ENCODE data around the gene PLCXD3.
"Not testable (repeated sequence)": the region's sequence is repeated elsewhere in the genome, so short reads cannot be mapped to it uniquely, and the experiment has no call there.

PLCXD3 gene

DNA sequence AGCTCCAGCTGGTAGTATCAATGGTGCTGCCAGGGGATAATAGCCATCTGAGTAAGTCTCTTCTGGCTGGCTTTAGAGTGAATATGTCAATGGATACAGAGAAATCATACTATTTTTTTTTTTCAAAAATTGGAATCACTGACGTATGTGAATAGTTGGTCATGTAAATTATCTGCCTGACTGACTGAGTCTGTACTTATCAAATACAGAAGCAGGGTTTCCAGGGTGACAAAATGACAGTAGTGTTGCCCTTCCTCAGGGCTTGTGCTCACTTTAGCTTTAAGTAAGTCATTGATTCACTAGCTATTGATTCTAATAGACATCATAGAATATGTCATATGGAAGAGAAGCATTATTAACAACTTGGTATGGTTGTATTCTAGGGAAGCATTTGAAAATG is 171.1 kb downstream of the PLCXD3 start:
- DNase-seq = no peak

DNA sequence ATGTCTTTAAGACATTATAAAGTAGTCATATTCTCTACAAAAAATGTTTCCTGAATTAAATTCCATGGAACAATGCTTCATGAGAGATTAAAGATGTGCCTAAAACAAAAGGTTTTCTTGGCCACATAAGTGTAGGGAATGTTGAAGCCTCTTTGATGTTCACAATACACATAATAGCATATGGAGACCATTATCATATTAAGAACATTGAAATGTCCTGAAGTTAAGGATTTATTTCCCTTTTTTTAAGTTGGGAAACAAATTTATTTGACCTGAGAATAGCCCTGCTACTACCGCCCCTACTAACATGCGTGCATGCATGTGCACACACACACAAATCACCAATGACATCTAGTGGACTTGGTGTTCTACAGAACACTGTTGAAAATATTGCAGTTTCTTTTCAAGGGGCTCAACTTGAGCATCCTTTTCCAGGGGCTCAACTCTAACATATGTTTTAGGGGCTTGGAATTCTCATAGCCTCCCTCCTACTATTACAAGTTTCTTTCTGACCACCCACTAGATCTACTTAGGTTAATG is 172.2 kb downstream of the PLCXD3 start:
- no peak for DNase-seq

DNA sequence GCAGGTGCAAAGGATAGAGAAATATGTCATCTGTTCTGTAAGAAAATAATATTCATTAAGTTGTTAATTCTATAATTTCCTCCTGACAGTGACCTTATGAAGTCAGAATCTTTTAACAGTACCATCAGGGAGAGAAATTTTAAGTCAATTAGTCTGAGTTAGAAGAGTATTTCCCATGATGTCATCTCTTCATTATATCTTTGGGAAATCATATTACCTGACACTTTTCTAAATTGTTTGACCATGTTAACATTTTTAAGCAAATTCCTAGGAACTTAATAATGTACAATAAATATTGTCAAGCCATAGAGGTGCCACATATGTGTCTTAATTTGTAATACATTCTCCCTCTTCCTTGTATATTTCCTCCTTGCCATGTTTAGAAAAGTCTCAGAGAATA is 172.7 kb downstream of the PLCXD3 start:
- DNase-seq = no peak

DNA sequence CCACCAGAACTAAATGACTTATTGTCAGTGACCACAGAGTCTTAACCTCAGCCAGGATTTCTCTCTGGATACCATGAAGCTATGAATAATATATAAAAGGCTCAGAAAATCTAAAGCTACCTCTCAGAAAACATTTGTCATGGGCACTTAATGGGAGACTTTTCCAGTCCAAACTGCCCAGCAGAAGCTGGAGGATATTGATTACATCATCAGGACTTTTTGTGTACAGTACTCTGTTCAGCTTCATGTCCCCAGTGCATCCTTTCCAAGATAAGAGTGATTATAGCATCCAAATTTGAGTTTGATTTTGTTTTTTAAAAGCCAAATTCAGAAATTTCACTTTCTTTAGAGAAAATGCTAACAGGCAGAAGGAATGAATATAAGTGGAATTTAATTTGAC is 173.2 kb downstream of the PLCXD3 start:
- DNase-seq = no peak

DNA sequence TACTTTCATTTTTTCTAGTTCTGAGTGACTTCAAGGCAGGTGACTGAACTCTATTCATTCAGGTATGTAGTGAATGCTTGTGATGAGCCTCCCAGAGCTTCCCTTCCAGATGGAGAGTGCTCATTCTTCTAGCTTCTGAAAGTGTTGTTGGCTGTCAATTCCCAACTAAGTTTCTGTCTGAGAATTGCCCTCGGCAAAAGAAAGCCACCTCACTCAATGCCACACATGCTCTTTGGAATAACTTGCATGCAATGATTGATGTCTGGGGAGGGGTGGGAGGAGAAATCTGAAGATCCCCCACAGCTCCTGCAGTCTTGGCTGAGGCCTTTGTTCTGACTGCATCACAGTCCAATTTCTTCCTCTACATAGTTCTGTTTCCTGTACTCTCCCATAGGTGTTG is 173.9 kb downstream of the PLCXD3 start:
- no peak for DNase-seq

DNA sequence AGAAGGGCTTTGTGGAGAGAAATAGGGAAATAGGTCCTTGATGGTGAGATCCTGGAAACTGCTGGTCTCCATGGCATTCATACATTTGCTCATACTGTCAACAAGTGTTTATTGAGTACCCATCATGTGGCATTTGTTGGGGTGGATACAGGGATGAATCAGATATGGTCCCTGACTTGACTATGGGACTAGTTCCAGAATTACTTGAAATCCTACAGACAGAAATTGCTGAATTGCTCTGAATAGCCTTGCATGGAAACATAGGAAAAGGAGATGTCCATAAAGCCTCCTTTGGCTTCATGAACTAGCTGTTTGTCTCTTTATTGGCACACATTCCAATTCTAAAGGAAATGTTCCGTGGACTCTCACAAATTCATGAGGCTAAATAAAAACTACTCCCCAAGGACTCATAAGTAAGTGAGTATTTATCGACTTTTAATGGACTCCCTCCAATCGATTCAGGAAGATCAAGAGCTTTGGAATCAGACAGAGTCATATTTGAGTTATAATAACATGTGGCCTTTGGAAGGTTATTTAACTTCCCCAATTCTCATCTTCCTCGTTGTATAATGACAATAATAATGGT is 174.7 kb downstream of the PLCXD3 start:
- DNase-seq = no peak

DNA sequence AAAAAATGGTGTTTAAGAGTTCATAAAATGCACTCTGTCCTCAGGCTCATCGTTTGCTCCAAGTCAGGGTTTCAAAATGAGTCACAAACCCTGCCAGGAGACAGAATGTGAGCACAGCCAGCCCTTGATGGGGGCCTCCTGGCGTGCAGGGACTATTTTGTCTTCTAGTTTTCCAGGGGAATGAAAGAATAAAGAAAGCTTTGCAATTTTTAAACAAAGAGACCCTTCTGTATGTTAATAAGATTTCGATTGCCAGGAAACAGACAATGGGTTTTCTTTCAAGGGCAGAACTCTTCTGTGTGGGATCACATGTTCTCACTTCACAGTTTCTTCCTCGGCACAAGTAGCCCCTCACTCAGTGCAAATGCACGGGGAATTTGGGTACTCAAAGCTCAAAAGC is 175.6 kb downstream of the PLCXD3 start:
- DNase-seq = no peak

DNA sequence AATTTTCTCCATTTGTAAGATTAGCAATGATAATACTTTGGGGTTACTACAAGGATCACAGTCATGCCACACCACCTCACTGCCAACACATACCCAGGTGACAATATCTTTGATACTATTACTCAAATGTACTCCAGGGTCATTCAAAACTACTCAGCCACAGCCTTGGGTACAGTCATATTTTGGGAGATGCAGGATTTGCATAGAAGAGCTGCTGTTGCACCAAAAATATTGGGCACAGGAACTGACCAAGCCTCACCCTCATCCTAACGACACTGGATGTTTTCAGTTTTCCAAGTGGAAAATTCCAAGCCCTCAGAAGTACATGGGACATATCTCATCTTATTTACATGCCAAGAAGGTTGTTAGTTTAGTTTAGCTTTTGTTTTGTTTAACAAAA is 176.2 kb downstream of the PLCXD3 start:
- no peak for DNase-seq

DNA sequence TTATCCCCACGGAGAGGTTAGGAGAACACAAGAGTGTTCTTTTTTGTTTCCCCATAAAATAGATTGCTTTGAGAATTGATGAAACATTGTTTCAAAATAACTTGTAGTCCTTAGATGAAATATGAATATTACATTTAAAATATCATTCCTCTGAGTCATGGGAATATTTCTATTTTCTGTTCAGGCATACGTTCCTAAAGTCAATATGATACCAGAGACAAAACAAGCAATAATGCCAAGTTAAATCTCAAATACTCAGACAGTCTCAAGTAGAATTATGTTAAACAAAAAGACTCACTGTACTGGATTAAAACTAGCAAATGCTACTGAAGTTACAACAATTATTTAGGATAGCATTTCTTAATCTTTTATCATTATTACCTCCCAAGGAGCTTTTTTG is 185.3 kb downstream of the PLCXD3 start:
- no peak for DNase-seq

DNA sequence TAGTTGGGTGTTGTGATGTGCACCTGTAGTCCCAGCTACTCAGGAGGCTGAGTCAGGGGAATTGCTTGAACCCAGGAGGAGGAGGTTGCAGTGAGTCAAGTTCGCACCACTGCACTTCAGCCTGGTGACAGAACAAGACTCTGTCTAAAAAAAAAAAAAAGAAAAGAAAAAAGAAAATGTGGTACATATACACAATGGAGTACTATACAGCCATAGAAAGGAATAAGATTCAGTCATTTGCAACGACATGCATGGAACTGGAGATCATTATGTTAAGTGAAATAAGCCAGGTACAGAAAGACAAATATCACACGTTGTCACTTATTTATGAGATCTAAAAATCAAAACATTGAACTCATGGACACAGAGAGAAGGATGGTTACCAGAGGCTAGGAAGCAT is 187.6 kb downstream of the PLCXD3 start:
- not testable (repeated sequence) for DNase-seq

DNA sequence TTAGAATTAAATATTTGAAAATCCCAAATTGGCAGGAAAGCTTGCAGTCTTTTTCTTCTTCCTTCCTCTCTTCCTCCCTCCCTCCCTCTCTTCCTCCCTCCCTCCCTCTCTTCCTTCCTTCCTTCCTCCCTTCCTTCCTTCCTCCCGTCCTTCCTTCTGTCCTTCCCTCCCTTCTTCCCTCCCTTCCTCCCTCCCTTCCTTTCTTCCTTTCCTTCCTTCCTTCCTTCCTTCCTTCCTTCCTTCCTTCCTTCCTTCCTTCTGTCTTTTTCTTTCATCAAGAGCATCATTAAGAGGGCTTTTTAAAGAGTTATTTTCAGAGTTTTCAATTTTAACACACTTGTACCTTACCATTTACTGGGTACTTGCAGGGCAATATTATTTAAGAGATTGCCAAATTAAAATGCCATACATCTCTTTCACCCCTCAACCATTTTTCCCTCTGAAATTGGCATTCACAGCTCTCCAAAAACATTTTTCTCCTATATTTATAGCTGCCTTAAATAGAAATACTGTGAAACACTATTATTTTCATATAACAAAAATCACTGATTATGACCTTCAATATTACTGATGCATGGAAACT is 197.8 kb downstream of the PLCXD3 start:
- DNase-seq = no peak

DNA sequence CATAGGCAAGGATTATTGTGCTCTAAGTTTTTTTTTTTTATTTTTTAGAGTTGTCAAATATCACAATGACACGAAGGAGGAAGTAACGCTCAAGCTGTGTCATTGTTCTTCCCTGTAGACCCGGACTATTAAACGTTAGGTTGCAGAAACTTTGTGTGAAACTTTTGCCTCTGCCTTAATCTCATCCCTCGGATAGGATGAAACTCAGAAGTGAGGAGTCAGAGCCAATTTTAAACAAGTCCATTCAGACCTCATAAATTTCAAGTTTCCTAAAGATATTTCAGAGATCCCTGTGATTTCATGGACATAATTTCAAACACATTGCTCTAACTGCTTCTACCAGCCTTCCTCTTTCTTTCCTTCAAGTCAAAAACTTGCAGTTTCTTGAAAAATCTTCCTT is 198.3 kb downstream of the PLCXD3 start:
- no peak for DNase-seq

DNA sequence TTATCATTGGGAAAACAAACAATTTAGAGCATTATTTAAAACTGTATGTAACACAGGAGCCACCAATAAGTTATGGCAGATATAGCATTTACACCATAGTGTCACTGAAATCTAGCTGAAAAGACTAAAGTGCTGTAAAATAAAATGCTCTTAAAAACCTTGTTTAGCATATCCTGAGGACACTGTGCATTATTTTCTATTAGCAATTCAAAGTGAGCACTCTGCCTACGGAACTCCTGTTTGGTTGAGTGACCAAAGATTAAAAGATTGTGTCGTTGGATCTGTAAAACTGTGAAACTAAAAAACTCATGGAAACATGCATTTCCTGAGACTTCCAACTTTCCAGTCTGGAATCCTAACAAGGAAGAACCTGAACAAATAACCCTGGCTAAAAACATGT is 201.1 kb downstream of the PLCXD3 start:
- no peak for DNase-seq

DNA sequence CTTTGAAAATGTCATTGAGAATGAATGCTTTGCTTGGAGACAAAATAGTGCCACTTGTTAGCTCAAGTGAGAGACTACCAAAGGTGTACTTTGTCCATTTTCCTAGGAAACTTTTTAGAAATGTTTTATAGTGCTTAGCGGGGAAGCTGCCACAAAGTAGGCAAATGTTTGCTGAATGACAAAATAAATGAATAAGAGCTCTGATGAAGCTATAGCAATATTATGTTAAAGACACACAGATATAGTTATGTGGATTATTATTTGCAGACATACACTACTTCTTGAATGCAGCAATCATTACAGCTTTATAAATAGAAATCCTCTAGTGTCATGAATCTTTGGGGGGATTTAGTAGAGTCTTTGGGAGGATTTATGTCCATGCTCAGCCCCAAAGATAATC is 204.4 kb downstream of the PLCXD3 start:
- DNase-seq = no peak

DNA sequence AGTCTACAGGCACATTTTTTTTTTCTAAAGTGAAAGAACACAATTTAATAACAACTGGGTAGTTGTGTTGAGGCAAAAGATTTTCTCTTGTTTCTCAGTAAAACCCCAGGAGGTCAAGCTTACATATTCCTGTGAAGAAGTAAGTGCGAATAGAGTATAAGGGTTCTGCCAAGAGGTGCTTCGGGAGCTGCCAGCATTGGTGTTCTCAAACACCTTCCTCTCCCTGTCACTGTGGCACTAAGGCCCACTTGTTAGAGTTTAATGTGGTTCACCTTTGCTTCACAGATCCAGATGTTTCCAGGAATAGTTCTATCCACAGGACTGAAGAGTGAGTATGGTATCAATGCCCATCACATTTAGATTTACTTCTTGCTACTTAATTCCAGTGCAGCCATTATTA is 205.3 kb downstream of the PLCXD3 start:
- no peak for DNase-seq

DNA sequence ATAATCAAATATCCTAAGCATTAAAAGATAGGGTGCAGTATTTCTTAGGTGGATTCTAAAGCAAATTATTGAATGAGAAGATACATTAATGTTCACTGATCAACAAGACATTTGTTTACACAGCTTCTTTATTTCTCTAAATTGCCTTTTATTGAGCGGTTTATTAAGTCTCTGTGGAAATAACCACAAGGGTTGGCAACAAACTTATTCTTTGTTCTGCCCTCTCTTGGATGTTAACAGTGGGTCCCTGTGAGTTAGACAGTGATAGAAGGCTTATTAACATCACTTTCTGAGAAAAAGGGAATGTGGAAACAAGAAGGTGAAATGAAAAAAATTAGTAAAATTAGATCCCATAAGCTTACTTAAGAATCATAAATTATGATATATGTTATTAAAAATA is 214.3 kb downstream of the PLCXD3 start:
- no peak for DNase-seq

DNA sequence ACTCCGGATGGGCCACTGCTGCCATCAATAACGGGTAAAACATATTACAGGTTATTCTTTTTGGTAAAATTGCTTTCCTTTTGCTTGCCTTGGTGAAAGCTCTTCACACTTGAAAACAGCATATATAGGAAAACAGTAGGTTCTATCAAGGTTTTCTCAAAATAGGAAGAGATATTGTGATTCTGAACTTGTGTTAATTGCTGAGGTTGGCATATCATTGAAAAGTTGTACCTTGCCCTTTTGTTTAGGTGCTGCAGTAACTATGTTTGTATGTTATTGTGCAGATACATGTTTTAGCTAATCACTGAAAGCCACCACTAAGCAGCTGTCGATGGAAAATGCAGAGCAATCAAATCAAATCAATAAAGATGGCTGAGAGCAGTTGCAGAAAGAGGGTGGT is 219.1 kb downstream of the PLCXD3 start:
- no peak for DNase-seq

DNA sequence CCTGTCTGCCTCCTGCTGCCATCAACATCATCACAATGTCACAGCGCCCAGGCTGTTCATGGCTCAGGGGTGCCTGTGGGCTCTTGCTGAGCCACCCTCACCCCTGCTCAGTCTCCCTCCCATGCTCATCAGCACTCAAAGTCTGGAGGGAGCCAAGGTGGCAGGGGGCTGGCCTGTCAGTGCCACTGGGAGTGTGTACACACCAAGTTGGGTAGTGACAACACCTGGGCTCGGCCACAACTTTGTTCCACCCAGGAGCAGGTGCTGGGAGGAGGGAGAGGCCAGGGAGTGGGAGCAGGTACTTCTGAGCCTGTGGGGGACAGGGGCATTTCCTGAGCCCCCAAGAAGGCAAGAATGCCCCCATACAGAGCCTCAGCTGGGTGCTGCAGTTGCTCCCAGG is 219.6 kb downstream of the PLCXD3 start:
- no peak for DNase-seq

DNA sequence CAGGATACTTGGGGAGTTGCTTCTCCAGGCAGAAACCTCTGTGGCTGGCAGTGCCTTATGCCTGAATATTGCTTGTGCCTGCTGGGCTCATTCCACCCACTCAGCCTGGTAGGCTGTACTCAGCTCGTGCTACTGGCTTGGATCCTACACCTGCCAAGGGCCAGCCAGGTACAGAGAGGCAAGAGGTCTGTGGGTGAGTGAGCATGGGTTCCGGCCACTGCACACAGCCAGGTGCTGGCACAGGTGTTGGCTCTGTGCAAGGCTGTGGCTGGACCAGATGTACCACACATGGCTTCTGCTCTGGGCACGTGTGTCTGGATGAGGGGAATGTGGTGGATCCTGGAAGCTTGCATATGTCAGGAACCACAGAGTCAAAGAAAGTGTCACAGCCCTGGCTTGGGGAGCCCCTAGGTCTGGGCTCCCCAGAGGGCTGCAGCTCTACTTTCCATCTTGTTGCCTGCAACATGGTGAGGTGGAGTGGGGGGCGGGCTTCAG is 220.4 kb downstream of the PLCXD3 start:
- no peak for DNase-seq

DNA sequence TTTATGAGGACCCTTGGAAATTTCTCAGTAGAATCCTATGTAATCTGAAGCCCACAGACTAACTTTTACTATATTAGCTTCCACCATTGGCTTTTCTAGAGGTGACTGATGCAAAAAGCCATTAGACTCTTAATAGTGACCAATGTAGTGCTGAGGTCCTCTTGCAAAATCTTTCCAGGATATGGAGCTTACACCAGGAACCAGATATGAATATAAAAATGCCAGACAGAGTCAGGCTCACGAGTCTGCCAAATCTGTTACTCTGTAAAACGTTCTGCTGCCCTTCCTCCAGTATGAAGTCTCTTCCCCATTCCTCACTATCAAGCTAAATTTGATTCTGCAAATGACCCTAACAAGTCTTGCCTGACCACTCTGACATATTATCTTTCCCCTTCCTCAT is 223.7 kb downstream of the PLCXD3 start:
- no peak for DNase-seq

DNA sequence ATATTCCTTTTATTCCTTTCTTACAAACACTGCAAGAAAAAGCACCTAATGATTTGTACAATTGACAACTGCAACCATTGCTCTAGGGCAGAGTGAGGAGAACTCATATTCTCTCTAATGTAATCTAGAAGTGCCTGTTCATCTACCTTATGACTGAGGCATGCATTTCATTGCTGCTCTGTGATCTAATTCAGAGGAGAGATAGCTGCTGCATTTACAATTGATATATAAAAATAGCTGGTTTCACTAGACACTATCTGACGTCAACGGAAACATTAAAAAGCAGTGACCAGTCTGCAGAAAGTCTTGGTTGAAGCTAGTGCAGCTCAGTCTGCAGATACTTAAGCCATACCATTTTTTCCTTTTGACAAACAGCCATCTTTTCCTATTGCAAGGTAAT is 224.2 kb downstream of the PLCXD3 start:
- DNase-seq = no peak

DNA sequence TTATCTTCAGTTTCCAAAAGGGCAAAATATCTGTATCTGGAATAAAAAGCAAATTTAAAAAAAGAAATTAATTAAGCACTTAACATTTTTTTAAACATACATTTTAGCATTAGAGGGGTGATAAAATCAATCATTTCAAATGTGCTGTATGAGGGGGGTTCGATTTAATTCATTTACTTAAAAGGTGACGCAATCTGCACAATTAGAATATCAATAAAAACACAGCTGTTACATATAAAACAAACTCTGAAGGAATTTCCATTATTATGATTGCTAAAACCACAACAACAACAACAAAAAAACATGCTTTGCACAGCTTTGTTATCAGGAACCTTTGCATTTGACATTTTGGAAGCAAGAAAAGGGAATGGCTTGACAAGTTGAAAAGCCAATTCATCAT is 225.5 kb downstream of the PLCXD3 start:
- no peak for DNase-seq

DNA sequence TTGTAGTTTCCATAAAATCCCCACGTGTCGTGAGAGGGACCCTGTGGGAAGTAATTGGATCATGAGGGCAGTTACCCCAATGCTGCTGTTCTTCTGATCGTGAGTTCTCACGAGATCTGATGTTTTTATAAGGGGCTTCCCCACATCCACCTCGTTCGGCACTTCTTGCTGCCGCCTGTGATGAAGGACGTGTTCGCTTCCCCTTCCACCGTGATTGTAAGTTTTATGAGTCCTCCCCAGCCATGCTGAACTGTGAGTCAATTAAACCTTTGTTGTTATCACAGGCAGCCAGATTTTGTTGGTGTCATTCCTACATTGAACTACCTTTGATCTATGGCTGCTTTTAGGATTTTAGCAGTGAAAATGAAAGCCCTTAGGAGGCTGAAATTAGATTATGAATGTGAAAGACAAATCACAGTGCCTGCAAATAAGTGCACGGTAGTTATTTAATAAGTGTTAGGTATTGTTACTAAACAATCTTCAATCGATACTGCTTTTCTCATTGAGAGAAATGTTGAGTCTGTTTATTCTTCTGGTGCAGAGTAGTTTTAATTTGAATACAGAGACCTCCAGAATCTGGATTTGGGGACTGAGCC is 229.1 kb downstream of the PLCXD3 start:
- no peak for DNase-seq

DNA sequence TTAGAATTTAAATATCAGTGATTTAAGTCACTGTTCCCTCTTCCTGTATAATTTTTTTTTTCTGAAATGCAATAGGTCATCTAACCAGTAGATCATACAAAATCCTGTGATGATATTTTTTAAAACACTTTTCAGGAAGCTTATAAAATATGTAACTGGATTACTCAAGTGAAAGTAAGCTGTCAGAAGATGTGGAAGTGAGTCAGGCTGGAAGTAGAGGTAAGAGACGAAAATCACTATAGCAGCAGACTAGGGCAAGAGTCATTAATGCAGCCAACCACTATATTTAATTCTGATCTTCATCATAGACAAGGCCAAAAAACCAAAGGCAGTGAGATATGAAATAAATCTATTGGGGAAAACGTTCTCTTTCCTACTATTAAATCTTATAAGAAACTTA is 231.4 kb downstream of the PLCXD3 start:
- no peak for DNase-seq
